ENCODE data around the gene NDUFAB1. TPM values are rescaled to one million over a fixed set of nuclear protein-coding genes. Genes with fewer than 3 reads are reported as not detected.

NDUFAB1 gene
- total RNA-seq, 1 experiment from 2014 or later, result 184 TPM

DNA sequence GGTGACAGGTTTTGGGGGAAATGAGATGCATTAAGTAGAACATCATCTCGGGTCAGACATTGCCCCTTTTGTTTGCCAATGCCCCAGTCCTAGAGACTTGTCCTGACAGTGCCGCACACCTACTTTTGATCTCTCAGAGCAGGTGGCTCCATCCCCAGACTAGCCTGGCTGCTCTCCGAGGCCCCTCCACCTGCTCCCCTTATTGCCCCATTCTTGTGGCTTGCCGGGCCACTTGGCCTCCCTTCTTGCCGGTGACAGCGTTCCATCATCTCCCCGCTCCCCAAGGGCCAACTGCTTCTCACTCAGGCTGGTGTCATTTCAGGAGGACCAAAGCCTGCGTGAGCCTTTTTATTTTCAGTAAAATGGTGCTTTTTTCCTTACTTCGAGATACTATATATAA is 23.7 kb downstream of the NDUFAB1 start:
- DNase-seq (ENCODE audit: low spot score), result no peak
- no TSS peak for BruUV-seq (replicated peaks)
- TF ChIP-seq EZH2 (IDR thresholded peaks at IDR 0.05; ENCODE audit: borderline replicate concordance, low read depth, low read length, poor library complexity, severe bottlenecking), result no peak
- TF ChIP-seq, protein P1, sequence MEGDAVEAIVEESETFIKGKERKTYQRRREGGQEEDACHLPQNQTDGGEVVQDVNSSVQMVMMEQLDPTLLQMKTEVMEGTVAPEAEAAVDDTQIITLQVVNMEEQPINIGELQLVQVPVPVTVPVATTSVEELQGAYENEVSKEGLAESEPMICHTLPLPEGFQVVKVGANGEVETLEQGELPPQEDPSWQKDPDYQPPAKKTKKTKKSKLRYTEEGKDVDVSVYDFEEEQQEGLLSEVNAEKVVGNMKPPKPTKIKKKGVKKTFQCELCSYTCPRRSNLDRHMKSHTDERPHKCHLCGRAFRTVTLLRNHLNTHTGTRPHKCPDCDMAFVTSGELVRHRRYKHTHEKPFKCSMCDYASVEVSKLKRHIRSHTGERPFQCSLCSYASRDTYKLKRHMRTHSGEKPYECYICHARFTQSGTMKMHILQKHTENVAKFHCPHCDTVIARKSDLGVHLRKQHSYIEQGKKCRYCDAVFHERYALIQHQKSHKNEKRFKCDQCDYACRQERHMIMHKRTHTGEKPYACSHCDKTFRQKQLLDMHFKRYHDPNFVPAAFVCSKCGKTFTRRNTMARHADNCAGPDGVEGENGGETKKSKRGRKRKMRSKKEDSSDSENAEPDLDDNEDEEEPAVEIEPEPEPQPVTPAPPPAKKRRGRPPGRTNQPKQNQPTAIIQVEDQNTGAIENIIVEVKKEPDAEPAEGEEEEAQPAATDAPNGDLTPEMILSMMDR (conservative IDR thresholded peaks at IDR 0.05; ENCODE audit: low read depth, low read length), result no peak
- Histone ChIP-seq H3K27me3 (replicated peaks; ENCODE audit: insufficient read depth, low read depth, low read length, poor library complexity) (no peaks in the 10 kb centered on the region), H3K9me3 (ENCODE audit: low read depth, low read length, poor library complexity, severe bottlenecking) (no peaks in the 10 kb centered on the region), H3K36me3 (ENCODE audit: insufficient read depth, low read length, poor library complexity, severe bottlenecking) (peaks cover 49% of the 10 kb centered on the region), H3K27ac (ENCODE audit: low read depth, low read length, poor library complexity, severe bottlenecking) (no peak overlapping the region), H3K4me1 (ENCODE audit: insufficient read depth, low read length, poor library complexity, severe bottlenecking) (no peaks in the 10 kb centered on the region), H3K4me3 (ENCODE audit: low read depth, low read length, poor library complexity, severe bottlenecking) (no peak overlapping the region)
- ChIA-PET CTCF (no interaction called here), POLR2A (ENCODE audit: low non-redundant PET) (no interaction called here)
- intact Hi-C loops (cut with micrococcal nuclease; ENCODE audit: unreplicated experiment), result no loop called here

- Histone ChIP-seq H3K27me3 (replicated peaks; ENCODE audit: insufficient read depth, low read depth, low read length, poor library complexity) (no peaks in the 10 kb centered on the region), H3K9me3 (ENCODE audit: low read depth, low read length, poor library complexity, severe bottlenecking) (no peaks in the 10 kb centered on the region), H3K4me3 (ENCODE audit: low read depth, low read length, poor library complexity, severe bottlenecking) (no peak overlapping the region), H3K36me3 (ENCODE audit: insufficient read depth, low read length, poor library complexity, severe bottlenecking) (peaks cover 54% of the 10 kb centered on the region), H3K27ac (ENCODE audit: low read depth, low read length, poor library complexity, severe bottlenecking) (no peak overlapping the region), H3K4me1 (ENCODE audit: insufficient read depth, low read length, poor library complexity, severe bottlenecking) (no peaks in the 10 kb centered on the region)
- intact Hi-C loops (cut with micrococcal nuclease; ENCODE audit: unreplicated experiment), result no loop called here
- ChIA-PET CTCF (no interaction called here), POLR2A (ENCODE audit: low non-redundant PET) (no interaction called here)
- no peak for DNase-seq (ENCODE audit: low spot score)
- TF ChIP-seq, protein P1 (conservative IDR thresholded peaks at IDR 0.05; ENCODE audit: low read depth, low read length), result no peak
- no peak for TF ChIP-seq EZH2 (IDR thresholded peaks at IDR 0.05; ENCODE audit: borderline replicate concordance, low read depth, low read length, poor library complexity, severe bottlenecking)
- no TSS peak for BruUV-seq (replicated peaks)
Measured at GRCh38 chr16:23571895-23572294, 24.2 kb downstream of the NDUFAB1 start.

GRCh38 chr16:23570992-23571632 is 25.0 kb downstream of the NDUFAB1 start:
- peaks cover 59% of the 10 kb centered on the region for H3K36me3 ChIP-seq (ENCODE audit: insufficient read depth, low read length, poor library complexity, severe bottlenecking)
- H3K27ac ChIP-seq (ENCODE audit: low read depth, low read length, poor library complexity, severe bottlenecking), result no peak overlapping the region
- H3K4me3 ChIP-seq (ENCODE audit: low read depth, low read length, poor library complexity, severe bottlenecking), result no peak overlapping the region
- POLR2A ChIA-PET (ENCODE audit: low non-redundant PET), result no interaction called here
- CTCF ChIA-PET, result no interaction called here
- intact Hi-C loops (cut with micrococcal nuclease; ENCODE audit: unreplicated experiment), result no loop called here
- no peaks in the 10 kb centered on the region for H3K4me1 ChIP-seq (ENCODE audit: insufficient read depth, low read length, poor library complexity, severe bottlenecking)
- TF ChIP-seq, protein P1 (conservative IDR thresholded peaks at IDR 0.05; ENCODE audit: low read depth, low read length), result no peak
- no peak for TF ChIP-seq EZH2 (IDR thresholded peaks at IDR 0.05; ENCODE audit: borderline replicate concordance, low read depth, low read length, poor library complexity, severe bottlenecking)
- no peak for DNase-seq (ENCODE audit: low spot score)
- no peaks in the 10 kb centered on the region for H3K9me3 ChIP-seq (ENCODE audit: low read depth, low read length, poor library complexity, severe bottlenecking)
- no peaks in the 10 kb centered on the region for H3K27me3 ChIP-seq (replicated peaks; ENCODE audit: insufficient read depth, low read depth, low read length, poor library complexity)
- TSS peak; percentile 6 for BruUV-seq (replicated peaks)
